ENCODE results near the gene ATG5.

The ATG5 gene

GRCh38 chr6:106281661-106282060 is 43.9 kb downstream of the ATG5 start:
- Histone ChIP-seq H3K27ac (ENCODE audit: extremely low read depth, low read depth, low read length) (no peak overlapping the region), H3K36me3 (ENCODE audit: control insufficient read depth in 2 of 2, insufficient read depth in 1 of 2, low read length in 2 of 2) (peaks cover 0 to 16% of the 10 kb centered on the region in 2 experiments; a peak in 2 of 3 replicates), H3K4me3 (ENCODE audit: low read depth, low read length) (no peak overlapping the region), H3K4me1 (ENCODE audit: control insufficient read depth, insufficient read depth, low read length) (0 out of 2 replicates have a peak, but pooled peaks cover 5% of the 10 kb centered on the region), H3K9me3 (ENCODE audit: control insufficient read depth, insufficient read depth, low read depth, low read length) (no peaks in the 10 kb centered on the region)
- CTCF ChIA-PET: interaction anchor here (0.7 to 3.6 kb wide), 3 partner anchors 19 to 164 kb away, joined by 3 to 15 read pairs (median 3); no protein-coding TSS in a partner anchor
- peak; percentile 5; the same call in 1 of the 2 replicates for TF ChIP-seq PRDM6 (tag by site-specific recombination; IDR thresholded peaks at IDR 0.05)
- no peak for TF ChIP-seq KLF8 (tag by site-specific recombination; IDR thresholded peaks at IDR 0.05)
- POLR2A ChIA-PET: no interaction called here

- no peak overlapping the region for H3K27ac ChIP-seq (ENCODE audit: extremely low read depth, low read depth, low read length)
- H3K4me3 ChIP-seq (ENCODE audit: low read depth, low read length): no peak overlapping the region
- TF ChIP-seq PRDM1 (tag by site-specific recombination; IDR thresholded peaks at IDR 0.05) (0 out of 2 replicates have a peak, but pooled peaks have one; percentile 7), ZFP41 (tag by site-specific recombination; IDR thresholded peaks at IDR 0.05; ENCODE audit: borderline replicate concordance) (no peak), PRDM6 (tag by site-specific recombination; IDR thresholded peaks at IDR 0.05) (0 out of 2 replicates have a peak, but pooled peaks have one; percentile 31), ZNF239 (tag by site-specific recombination; IDR thresholded peaks at IDR 0.05) (no peak), ZNF664 (tag by site-specific recombination; IDR thresholded peaks at IDR 0.05) (peak; percentile 62; the same call in 1 of the 2 replicates), ZNF350 (tag by site-specific recombination; IDR thresholded peaks at IDR 0.05) (0 out of 2 replicates have a peak, but pooled peaks have one; percentile 13), ZNF558 (tag by site-specific recombination; IDR thresholded peaks at IDR 0.05) (no peak)
- peaks cover 0 to 16% of the 10 kb centered on the region in 2 experiments; a peak in 2 of 3 replicates for H3K36me3 ChIP-seq (ENCODE audit: control insufficient read depth in 2 of 2, insufficient read depth in 1 of 2, low read length in 2 of 2)
- POLR2A ChIA-PET: no interaction called here
- CTCF ChIA-PET: interaction anchor here (0.7 to 3.6 kb wide), 3 partner anchors 19 to 164 kb away, joined by 3 to 15 read pairs (median 3); no protein-coding TSS in a partner anchor
- H3K9me3 ChIP-seq (ENCODE audit: control insufficient read depth, insufficient read depth, low read depth, low read length): no peaks in the 10 kb centered on the region
- H3K4me1 ChIP-seq (ENCODE audit: control insufficient read depth, insufficient read depth, low read length): 0 out of 2 replicates have a peak, but pooled peaks cover 5% of the 10 kb centered on the region
Measured at GRCh38 chr6:106281088-106281487, 44.5 kb downstream of the ATG5 start.

DNA sequence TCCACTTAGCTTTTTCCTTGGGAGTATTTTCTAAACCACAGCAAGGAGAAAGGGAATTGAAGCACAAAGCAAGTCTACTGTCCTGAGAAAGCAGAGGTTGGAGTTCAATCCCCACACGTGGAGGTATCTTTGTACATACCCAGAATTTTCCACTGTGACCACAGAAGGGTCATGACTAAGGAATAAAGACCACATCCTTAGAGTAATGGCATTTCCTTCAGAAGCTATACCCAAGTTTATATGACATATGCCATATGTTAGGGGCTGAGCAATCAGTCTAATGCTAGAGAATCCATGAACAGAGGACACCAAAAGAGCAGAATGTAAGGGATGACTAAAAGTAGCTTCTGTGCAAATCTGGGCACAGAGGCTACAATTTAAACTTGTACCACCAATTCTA is 46.4 kb downstream of the ATG5 start:
- H3K27ac ChIP-seq (ENCODE audit: extremely low read depth, low read depth, low read length): no peak overlapping the region
- CTCF ChIA-PET: interaction anchor here (3.6 kb wide), 1 partner anchor 21 kb away, joined by 15 read pairs; no protein-coding TSS in a partner anchor
- no peaks in the 10 kb centered on the region for H3K9me3 ChIP-seq (ENCODE audit: control insufficient read depth, insufficient read depth, low read depth, low read length)
- no peak overlapping the region for H3K4me3 ChIP-seq (ENCODE audit: low read depth, low read length)
- TF ChIP-seq ZNF777 (tag by site-specific recombination; IDR thresholded peaks at IDR 0.05; ENCODE audit: borderline replicate concordance): no peak
- TF ChIP-seq ZNF561 (tag by site-specific recombination; IDR thresholded peaks at IDR 0.05; ENCODE audit: borderline replicate concordance): no peak
- TF ChIP-seq, protein P1, sequence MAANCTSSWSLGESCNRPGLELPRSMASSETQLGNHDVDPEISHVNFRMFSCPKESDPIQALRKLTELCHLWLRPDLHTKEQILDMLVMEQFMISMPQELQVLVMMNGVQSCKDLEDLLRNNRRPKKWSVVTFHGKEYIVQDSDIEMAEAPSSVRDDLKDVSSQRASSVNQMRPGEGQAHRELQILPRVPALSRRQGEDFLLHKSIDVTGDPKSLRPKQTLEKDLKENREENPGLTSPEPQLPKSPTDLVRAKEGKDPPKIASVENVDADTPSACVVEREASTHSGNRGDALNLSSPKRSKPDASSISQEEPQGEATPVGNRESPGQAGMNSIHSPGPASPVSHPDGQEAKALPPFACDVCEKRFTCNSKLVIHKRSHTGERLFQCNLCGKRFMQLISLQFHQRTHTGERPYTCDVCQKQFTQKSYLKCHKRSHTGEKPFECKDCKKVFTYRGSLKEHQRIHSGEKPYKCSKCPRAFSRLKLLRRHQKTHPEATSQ (tag by site-specific recombination; IDR thresholded peaks at IDR 0.05): no peak
- no peak for TF ChIP-seq ZNF121 (tag by site-specific recombination; IDR thresholded peaks at IDR 0.05)
- no peak for TF ChIP-seq HOXD13 (CRISPR knock-in tag; IDR thresholded peaks at IDR 0.05; ENCODE audit: borderline replicate concordance)
- TF ChIP-seq ZNF19 (tag by site-specific recombination; IDR thresholded peaks at IDR 0.05; ENCODE audit: low read depth): no peak
- TF ChIP-seq ZNF624 (tag by site-specific recombination; IDR thresholded peaks at IDR 0.05): no peak
- TF ChIP-seq, protein P2, sequence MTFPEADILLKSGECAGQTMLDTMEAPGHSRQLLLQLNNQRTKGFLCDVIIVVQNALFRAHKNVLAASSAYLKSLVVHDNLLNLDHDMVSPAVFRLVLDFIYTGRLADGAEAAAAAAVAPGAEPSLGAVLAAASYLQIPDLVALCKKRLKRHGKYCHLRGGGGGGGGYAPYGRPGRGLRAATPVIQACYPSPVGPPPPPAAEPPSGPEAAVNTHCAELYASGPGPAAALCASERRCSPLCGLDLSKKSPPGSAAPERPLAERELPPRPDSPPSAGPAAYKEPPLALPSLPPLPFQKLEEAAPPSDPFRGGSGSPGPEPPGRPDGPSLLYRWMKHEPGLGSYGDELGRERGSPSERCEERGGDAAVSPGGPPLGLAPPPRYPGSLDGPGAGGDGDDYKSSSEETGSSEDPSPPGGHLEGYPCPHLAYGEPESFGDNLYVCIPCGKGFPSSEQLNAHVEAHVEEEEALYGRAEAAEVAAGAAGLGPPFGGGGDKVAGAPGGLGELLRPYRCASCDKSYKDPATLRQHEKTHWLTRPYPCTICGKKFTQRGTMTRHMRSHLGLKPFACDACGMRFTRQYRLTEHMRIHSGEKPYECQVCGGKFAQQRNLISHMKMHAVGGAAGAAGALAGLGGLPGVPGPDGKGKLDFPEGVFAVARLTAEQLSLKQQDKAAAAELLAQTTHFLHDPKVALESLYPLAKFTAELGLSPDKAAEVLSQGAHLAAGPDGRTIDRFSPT (tag by site-specific recombination; IDR thresholded peaks at IDR 0.05): no peak
- TF ChIP-seq ZNF214 (tag by site-specific recombination; IDR thresholded peaks at IDR 0.05; ENCODE audit: borderline replicate concordance): no peak
- TF ChIP-seq ZNF529 (tag by site-specific recombination; IDR thresholded peaks at IDR 0.05; ENCODE audit: insufficient replicate concordance): no peak
- no peak for TF ChIP-seq ZNF398 (tag by site-specific recombination; IDR thresholded peaks at IDR 0.05)
- no peak for TF ChIP-seq ZNF146 (tag by site-specific recombination; IDR thresholded peaks at IDR 0.05)
- peaks cover 0 to 13% of the 10 kb centered on the region in 2 experiments; a peak in 2 of 3 replicates for H3K36me3 ChIP-seq (ENCODE audit: control insufficient read depth in 2 of 2, insufficient read depth in 1 of 2, low read length in 2 of 2)
- POLR2A ChIA-PET: no interaction called here
- peaks cover 11% of the 10 kb centered on the region for H3K4me1 ChIP-seq (ENCODE audit: control insufficient read depth, insufficient read depth, low read length)

Measured in HEK293 (cell line).